CD4-positive, alpha-beta T cell treated with Interleukin-17A for 1 hour (primary cell): ENCODE results near the gene FCN3.
"Not testable (repeated sequence)": the region's sequence is repeated elsewhere in the genome, so short reads cannot be mapped to it uniquely, and the experiment has no call there.

ENCODE experiments used
- DNase-seq: peaks from one replicate; pipeline ENCODE4 v3.0.0-alpha.2; 2020

FCN3 gene

GRCh38 chr1:27398405-27399149, 24.0 kb upstream of the FCN3 start:
- DNase-seq = no peak

GRCh38 chr1:27397749-27398148, 23.1 kb upstream of the FCN3 start:
- DNase-seq = no peak

DNA sequence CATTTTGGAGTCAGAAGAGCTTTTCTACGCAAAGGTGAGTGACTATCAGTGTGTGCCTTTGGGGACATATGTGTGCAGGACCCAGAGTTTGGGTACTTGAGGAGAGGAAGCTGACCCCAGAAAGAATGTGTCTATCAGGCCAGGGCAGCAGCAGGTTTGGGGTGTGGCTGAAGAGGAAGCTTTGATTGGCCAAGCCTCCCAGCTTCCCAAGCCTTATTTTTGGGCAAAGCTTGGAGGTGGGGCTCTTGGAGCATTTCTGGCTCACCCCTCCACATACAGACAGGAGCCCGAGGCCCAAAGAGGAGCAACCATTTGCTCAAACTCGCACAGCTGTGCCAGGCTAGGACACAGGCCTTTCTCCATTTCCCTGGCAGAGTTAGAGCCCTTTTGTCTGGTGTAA, 22.5 kb upstream of the FCN3 start:
- DNase-seq = no peak

GRCh38 chr1:27395441-27396195, 21.0 kb upstream of the FCN3 start:
- peak; percentile 88 for DNase-seq

DNA sequence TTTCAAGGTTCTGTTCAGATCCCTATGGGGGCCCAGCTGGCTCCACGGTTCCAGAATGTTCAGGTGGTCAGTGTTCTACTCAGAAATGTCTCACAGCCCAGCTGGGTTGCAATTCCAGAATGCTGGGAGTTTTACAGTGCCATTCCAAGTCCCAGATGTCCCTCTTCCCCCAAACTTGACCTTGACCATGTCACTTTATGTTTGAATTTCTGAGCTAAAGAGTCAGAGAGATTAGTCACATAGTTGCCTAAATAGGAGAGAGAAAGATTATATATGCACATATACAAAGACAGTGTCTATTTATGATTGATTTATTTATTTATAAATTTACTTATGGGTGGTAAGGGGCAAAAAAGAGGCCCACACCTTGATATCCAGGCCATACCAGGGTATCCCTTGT, 20.3 kb upstream of the FCN3 start:
- no peak for DNase-seq

GRCh38 chr1:27394282-27394658, 19.6 kb upstream of the FCN3 start:
- no peak for DNase-seq

GRCh38 chr1:27393641-27394281, 19.1 kb upstream of the FCN3 start:
- DNase-seq = no peak

DNA sequence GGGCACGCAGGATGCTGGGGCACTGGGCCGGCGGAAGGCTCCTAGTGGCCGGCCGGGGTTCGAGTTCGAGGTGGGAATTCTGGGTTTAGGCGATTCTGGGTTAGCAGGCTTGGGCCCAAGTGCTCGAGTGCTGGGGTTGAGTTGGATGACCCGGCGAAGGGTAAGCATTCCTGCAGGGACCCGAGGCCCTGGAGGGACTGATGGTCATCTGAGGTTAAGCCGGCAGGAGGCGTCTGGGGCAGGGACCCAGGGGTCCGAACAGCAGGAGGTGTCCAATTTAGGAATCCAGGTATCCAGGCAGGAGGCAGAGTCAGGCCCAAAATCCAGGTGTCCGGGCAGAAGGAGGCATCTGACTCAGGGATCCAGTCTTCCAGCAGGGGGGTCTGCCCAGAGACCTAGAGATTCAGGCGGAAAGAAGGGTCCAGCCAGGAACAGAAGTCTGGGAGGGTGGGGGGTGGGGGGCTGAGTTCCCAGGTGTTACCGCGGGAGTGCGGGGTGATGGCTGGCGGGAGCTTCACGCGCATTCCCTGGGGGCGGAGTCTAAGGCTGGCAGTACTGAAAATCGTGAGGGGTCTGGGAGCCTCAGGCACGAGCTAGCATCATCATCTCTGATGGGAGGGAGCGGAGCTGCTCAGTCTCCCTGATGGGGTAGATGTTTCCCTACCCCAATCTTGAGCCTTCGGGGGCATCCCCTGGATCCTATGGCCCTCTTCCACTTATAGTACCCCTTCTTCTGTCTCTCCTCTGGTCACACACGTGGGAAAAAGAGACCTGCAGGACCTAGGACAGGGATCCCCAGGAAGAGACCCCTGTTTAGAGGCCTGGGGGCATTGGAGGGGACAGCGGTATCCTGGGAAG, 18.4 kb upstream of the FCN3 start:
- DNase-seq = no peak

DNA sequence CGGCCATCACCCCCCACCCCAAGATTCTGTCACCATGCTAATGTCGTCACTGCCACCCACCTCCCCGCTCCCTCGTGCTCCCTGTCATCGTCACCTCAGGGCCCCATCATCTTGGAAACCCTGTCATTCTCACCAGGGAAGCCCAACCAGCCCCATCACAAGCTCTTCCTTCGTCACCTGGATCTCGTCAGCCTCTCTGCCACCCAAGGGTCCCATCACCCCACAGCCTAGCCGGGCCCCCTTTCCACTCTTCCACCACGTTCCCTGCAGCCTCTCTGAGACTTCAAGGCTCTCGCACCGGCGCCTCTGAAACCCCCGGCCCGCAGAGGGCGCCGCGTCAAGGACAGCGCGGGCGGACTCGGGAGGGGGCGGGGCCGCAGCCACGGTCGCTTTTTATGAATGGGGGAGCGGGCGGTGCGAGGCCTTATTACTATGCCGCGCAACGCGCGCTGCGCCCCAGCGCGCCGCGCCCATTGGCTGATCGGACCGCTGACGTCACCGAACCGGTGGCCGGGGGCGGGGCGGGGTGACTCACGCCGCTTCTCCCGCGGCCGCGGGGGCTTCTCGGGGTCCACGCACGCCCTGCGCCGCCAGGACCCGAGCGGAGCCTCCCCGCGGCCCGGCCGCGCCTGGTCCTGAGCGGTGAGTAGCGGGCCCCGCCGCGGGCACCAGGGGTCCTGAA, 17.6 kb upstream of the FCN3 start, which contains the start of gene GPR3:
TSS of gene GPR3 (plus strand) at position 527 of the 682 bp plus-strand sequence. CDS start 1,177 bp downstream, outside the sequence.
- DNase-seq = peak; percentile 94

DNA sequence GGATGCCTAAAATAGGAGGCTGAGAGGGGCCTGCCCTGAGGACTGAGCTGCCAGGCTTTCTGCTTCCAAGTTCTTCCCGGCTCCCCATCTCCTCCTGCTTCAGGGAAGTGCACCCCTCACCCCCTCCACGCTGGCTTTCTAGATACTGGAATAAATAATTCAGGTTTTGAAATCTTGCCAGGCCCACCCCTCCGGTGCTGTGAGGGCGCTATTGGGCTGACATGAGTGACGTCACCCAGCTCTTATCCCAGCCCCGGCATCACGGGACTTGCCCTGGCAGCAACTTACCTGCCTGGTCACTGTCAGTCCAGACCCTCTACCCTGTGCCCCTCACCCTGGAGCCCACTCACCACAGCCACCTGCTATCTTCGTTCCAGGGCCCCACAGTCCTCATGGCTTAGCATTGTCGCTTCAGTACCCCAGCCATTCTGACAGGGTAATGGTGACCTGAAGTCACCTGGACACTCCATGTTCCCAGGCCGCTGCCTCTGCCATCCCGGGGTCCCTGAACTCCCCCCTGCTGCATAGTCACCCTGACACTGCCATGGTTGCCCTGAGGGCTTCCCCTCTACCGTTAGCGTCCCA, 17.0 kb upstream of the FCN3 start:
- peak; percentile 48 for DNase-seq

DNA sequence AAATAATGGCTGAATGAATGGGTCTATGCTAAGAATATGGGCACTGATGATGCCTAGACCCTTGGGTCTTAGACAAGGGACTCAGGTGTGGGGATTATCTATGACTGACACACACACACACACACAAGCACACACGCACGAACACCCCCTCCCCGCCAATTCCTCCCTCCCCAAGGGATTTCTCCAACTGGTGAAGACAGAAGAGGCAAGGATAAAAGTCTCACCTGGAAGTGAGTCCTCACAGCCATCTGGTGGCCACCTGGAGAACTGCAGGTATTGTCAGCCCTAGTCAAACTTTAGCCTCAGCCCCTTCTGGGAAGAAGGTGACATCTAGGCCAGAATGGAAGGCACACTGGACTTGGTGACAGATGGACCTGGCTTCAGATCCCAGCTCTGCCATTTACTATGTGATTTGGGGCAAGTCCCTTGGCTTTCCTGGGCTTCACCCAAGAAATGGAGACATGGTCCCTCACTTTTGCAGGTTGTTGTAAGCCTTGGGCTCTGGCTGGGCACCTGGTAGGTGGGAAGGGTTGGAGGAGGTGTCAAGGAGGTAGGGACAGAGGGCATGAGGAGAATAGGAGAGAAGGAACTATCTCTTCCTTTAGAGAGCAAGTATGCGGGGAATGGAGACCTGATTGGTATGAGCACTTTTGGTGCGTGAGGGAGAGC, 13.8 kb upstream of the FCN3 start:
- peak; percentile 81 for DNase-seq

DNA sequence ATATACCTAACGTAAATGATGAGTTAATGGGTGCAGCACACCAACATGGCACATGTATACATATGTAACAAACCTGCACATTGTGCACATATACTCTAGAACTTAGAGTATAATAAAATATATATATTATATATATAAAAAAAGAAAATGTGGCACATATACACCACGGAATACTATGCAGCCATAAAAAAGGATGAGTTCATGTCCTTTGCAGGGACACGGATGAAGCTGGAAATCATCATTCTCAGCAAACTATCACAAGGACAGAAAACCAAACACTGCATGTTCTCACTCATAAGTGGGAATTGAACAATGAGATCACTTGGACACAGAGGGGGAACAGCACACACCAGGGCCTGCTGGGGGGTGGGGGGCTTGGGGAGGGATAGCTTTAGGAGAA, 10.2 kb upstream of the FCN3 start:
- DNase-seq = not testable (repeated sequence)

DNA sequence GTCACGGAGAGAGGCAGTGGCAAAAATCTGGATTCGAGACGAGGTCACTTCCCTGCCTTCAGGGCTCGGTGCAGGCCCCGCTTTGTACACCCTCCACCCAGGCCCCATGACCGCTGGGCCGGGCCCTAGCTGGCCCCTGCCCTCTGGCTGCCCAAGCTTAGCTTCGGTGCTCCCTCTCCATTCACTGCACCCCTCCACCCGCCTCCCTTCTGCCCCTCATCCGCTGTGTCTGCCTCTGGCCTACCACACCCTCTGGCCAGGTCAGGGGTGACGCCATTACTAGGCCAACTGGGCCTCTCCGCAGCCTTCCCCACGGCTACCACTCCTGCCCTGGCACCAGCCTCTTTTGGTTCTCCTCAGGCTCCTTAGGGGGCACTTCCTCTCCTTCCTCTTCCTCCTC, 9.0 kb upstream of the FCN3 start:
- no peak for DNase-seq

- peak; percentile 45 for DNase-seq
Measured at GRCh38 chr1:27383039-27383605, 8.5 kb upstream of the FCN3 start, which contains the start of gene CD164L2. TSS of gene CD164L2 (minus strand) at chr1:27383333. CDS start at chr1:27383239, 94 bp downstream.

- DNase-seq = no peak
Measured at GRCh38 chr1:27381969-27382762, 7.5 kb upstream of the FCN3 start.

GRCh38 chr1:27380766-27381733, 6.4 kb upstream of the FCN3 start:
- DNase-seq = no peak

DNA sequence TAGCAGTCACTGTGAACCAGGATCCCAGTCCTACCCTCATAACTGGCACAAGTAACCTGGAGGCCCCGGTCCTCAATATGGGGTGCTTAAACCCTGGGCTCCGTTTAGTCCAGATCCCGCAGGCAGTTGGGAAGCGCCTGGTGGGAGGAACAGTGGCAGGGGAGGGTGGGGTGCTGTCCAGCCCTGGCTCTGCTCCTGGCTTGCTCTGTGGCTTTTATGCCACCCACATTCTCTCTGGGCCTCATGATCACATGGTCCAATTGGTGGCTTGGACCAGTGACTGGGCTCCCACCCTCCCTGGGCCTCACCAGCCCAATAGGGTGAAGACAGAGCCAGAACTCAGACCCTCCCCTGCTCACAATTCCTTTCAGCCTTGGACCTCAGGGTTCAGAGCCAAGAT, 5.6 kb upstream of the FCN3 start:
- DNase-seq = no peak

GRCh38 chr1:27379564-27380122, 5.0 kb upstream of the FCN3 start:
- DNase-seq = no peak
